Myocyte (in vitro differentiated cells): ENCODE measurements around the gene ZNF792. TPM values are rescaled to one million over a fixed set of nuclear protein-coding genes. Genes with fewer than 3 reads are reported as not detected.
"Not testable (repeated sequence)": the region's sequence is repeated elsewhere in the genome, so short reads cannot be mapped to it uniquely, and the experiment has no call there.

ENCODE experiments used
- DNase-seq: peaks from one replicate; pipeline ENCODE4 v3.0.0-alpha.2; 2012; ENCODE audit warnings: low read depth
- polyA plus RNA-seq: library from polyadenylated mRNA; unstranded; fragments of >200 nt; gene quantifications from one replicate; pipeline ENCODE4 v1.2.1, GENCODE V29; 2012; ENCODE audit warnings: missing spikeins
- total RNA-seq: library from RNA; depleted of rRNA; stranded (reverse); fragments of >200 nt; gene quantifications from 2 replicates; pipeline ENCODE4 v1.2.3, GENCODE V29; 2014

The ZNF792 gene
- 0.96 and 1.2 TPM in 2 replicates for total RNA-seq
- 0.71 TPM for polyA plus RNA-seq

GRCh38 chr19:34963573-34964406 lies at the start of gene ZNF792:
TSS of gene ZNF792 (minus strand) at chr19:34964229. CDS start at chr19:34963662, 567 bp downstream.
- DNase-seq: peak; percentile 50

GRCh38 chr19:35013041-35013819 lies 49.2 kb upstream of the ZNF792 start:
- no peak for DNase-seq

- DNase-seq: no peak
Measured at GRCh38 chr19:35011737-35012682, 48.0 kb upstream of the ZNF792 start.

- no peak for DNase-seq
Measured at GRCh38 chr19:35011091-35011689, 47.2 kb upstream of the ZNF792 start.

- no peak for DNase-seq
Measured at GRCh38 chr19:35009424-35010415, 45.7 kb upstream of the ZNF792 start.

- no peak for DNase-seq
Measured at GRCh38 chr19:35008891-35009341, 44.9 kb upstream of the ZNF792 start.

GRCh38 chr19:35007427-35007826 lies 43.4 kb upstream of the ZNF792 start:
- DNase-seq: not testable (repeated sequence)

- no peak for DNase-seq
Measured at GRCh38 chr19:35006999-35007365, 43.0 kb upstream of the ZNF792 start.

GRCh38 chr19:35006342-35006998 lies 42.4 kb upstream of the ZNF792 start:
- DNase-seq: no peak

- DNase-seq: not testable (repeated sequence)
Measured at GRCh38 chr19:35006007-35006341, 41.9 kb upstream of the ZNF792 start.

- no peak for DNase-seq
Measured at GRCh38 chr19:35005256-35005977, 41.4 kb upstream of the ZNF792 start.

GRCh38 chr19:35004517-35005255 lies 40.7 kb upstream of the ZNF792 start:
- DNase-seq: no peak

GRCh38 chr19:35002037-35002535 lies 38.1 kb upstream of the ZNF792 start:
- no peak for DNase-seq

GRCh38 chr19:35000647-35001501 lies 36.8 kb upstream of the ZNF792 start:
- peak; percentile 43 for DNase-seq

GRCh38 chr19:35000338-35000646 lies 36.3 kb upstream of the ZNF792 start:
- no peak for DNase-seq

- DNase-seq: peak; percentile 86
Measured at GRCh38 chr19:34999498-35000337, 35.7 kb upstream of the ZNF792 start, which contains the start of gene GRAMD1A. TSS of gene GRAMD1A (plus strand) at chr19:35000323. CDS start at chr19:35000479, 156 bp downstream.
